ENCODE data around the gene VIT.

- no peak for TF ChIP-seq CTCF (IDR thresholded peaks at IDR 0.05)
- no peak for TF ChIP-seq EZH2 (IDR thresholded peaks at IDR 0.05)
- no peak for TF ChIP-seq EZH2phosphoT487 (IDR thresholded peaks at IDR 0.05)
Observed at GRCh38 chr2:36743954-36744353, 47.4 kb downstream of the VIT start.
